Glomerular endothelial cell (primary cell): Measurements from ENCODE around the gene TAF7. TPM values are rescaled to one million over a fixed set of nuclear protein-coding genes. Genes with fewer than 3 reads are reported as not detected.
"Not testable (repeated sequence)": the region's sequence is repeated elsewhere in the genome, so short reads cannot be mapped to it uniquely, and the experiment has no call there.

Experiments
- DNase-seq: peaks from one replicate; pipeline ENCODE4 v3.0.0-alpha.2; 2011; ENCODE audit warnings: low read depth, low spot score; ENCODE audit errors: extremely low read depth
- total RNA-seq: library from RNA; depleted of rRNA; stranded (reverse); fragments of >200 nt; gene quantifications from 2 replicates; pipeline ENCODE4 v1.2.3, GENCODE V29; 2015

TAF7 gene, protein sequence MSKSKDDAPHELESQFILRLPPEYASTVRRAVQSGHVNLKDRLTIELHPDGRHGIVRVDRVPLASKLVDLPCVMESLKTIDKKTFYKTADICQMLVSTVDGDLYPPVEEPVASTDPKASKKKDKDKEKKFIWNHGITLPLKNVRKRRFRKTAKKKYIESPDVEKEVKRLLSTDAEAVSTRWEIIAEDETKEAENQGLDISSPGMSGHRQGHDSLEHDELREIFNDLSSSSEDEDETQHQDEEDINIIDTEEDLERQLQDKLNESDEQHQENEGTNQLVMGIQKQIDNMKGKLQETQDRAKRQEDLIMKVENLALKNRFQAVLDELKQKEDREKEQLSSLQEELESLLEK
- total RNA-seq, result 51.0 and 52.6 TPM in 2 replicates

- DNase-seq, result peak; percentile 89
These were observed at the start of gene TAF7 for GRCh38 chr5:141320225-141321169. TAF7 (minus strand) TSS chr5:141320784; CDS start chr5:141320044, 740 bp downstream.

DNA sequence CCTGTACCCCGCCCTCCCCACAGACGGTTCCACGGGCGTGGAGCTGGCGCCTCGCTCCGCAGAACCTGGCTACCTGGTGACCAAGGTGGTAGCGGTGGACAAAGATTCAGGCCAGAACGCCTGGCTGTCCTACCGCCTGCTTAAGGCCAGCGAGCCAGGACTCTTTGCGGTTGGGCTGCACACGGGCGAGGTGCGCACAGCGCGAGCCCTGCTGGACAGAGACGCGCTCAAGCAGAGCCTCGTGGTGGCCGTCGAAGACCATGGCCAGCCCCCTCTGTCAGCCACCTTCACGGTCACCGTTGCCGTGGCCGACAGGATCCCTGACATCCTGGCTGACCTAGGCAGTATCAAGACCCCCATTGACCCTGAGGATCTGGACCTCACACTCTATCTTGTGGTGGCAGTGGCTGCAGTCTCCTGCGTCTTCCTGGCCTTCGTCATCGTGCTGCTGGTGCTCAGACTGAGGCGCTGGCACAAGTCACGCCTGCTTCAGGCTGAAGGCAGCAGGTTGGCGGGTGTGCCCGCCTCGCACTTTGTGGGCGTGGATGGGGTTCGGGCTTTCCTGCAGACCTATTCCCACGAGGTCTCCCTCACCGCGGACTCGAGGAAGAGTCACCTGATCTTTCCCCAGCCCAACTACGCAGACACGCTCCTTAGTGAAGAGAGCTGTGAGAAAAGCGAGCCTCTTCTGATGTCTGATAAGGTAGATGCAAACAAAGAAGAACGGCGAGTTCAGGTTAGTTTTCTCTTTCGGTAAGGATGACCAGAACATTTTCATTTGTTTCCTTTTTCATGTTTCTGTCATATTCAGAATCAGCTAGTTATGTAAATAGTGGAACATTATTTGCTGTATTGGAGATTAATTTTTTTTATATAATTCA, 45.7 kb upstream of the TAF7 start:
- DNase-seq, result no peak

- no peak for DNase-seq
These were observed 43.5 kb upstream of the TAF7 start, which contains the start of gene PCDHGA5 for GRCh38 chr5:141363952-141364660. PCDHGA5 (plus strand) TSS chr5:141364162; CDS start chr5:141364331, 169 bp downstream.

DNA sequence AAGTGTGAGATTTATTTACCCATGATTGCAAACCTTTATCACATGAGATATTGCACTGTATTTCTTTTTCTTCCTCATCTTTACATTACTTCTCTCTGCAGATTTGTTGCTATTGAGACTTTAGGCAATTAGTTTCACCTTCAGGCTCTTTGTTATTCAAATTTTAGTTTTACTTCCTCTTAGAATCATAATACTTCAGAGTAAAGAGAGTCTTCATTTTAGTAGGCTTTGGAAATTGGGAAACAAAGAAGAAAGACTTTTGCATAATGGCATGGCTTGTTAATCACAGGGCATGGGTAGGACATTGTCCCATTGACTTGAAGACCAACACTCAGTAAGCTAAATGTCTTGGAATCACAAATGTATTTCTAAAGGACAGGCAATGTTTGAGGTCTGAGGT, 42.1 kb upstream of the TAF7 start:
- DNase-seq, result no peak

DNA sequence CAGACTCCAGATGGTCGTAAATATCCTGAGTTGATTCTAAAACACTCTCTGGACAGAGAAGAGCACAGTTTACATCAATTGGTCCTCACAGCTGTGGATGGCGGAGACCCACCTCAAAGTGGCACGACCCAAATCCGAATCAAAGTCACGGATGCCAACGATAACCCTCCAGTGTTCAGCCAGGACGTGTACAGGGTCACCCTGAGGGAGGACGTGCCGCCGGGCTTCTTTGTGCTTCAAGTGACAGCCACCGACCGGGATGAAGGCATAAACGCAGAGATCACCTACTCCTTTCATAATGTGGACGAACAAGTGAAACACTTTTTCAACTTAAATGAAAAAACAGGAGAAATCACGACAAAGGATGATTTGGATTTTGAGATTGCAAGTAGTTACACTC, 40.1 kb upstream of the TAF7 start:
- no peak for DNase-seq

- no peak for DNase-seq
These were observed 39.3 kb upstream of the TAF7 start, which contains the start of gene PCDHGB2 for GRCh38 chr5:141359790-141360426. PCDHGB2 (plus strand) TSS chr5:141359994; CDS start chr5:141360136, 142 bp downstream.

GRCh38 chr5:141356950-141357349, 36.4 kb upstream of the TAF7 start:
- no peak for DNase-seq

- DNase-seq, result no peak
These were observed 35.5 kb upstream of the TAF7 start for GRCh38 chr5:141356133-141356532.

DNA sequence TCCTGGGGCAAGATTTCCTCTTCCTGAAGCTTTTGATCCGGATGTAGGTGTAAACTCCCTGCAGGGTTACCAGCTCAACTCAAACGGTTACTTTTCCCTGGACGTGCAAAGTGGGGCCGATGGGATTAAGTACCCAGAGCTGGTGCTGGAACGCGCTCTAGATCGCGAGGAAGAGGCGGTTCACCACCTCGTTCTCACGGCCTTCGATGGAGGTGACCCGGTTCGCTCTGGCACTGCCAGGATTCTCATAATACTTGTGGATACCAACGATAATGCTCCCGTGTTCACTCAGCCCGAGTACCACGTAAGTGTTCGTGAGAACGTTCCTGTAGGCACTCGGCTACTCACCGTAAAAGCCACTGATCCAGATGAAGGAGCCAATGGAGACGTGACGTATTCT, 35.1 kb upstream of the TAF7 start:
- DNase-seq, result no peak

DNA sequence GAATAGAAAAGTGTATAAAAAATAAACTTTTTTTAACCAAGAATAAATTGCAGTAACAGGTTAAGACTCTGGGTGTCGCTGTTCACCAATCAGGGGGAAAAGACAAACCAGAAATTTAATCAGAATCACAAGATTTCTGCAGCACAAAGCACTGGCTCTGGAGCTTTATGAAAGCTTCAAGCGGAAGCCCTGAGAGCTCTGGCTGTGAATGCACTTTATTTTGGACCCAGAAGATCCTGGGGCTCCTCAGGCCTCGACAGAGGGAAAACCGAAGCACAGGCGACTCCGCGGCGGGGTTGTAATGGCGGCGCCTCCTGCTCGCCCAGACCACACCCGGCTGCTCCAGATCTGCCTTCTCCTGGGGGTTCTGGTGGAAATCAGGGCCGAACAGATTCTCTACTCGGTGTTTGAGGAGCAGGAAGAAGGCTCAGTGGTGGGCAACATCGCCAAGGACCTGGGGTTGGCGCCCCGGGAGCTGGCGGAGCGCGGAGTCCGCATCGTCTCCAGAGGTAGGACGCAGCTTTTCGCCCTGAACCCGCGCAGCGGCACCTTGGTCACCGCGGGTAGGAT, 34.4 kb upstream of the TAF7 start, which contains the start of gene PCDHGA4:
PCDHGA4 (plus strand) TSS at position 122 of the 570 bp plus-strand sequence; CDS start at position 209, 87 bp downstream.
- no peak for DNase-seq

DNA sequence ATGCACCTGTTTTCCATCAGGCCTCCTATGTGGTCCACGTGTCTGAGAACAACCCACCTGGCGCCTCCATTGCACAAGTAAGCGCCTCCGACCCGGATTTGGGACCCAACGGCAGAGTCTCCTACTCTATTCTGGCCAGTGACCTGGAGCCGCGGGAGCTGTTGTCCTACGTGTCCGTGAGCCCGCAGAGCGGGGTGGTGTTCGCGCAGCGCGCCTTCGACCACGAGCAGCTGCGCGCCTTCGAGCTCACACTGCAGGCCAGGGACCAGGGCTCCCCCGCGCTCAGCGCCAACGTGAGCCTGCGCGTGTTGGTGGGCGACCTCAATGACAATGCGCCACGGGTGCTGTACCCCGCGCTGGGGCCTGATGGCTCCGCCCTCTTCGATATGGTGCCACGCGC, 31.0 kb upstream of the TAF7 start:
- no peak for DNase-seq

- no peak for DNase-seq
These were observed 29.5 kb upstream of the TAF7 start, which contains the start of gene PCDHGB1 for GRCh38 chr5:141349917-141350619. PCDHGB1 (plus strand) TSS chr5:141350099; CDS start chr5:141350261, 162 bp downstream.

- DNase-seq, result not testable (repeated sequence)
These were observed 25.4 kb upstream of the TAF7 start for GRCh38 chr5:141346017-141346416.

GRCh38 chr5:141345327-141345726, 24.7 kb upstream of the TAF7 start:
- DNase-seq, result no peak

DNA sequence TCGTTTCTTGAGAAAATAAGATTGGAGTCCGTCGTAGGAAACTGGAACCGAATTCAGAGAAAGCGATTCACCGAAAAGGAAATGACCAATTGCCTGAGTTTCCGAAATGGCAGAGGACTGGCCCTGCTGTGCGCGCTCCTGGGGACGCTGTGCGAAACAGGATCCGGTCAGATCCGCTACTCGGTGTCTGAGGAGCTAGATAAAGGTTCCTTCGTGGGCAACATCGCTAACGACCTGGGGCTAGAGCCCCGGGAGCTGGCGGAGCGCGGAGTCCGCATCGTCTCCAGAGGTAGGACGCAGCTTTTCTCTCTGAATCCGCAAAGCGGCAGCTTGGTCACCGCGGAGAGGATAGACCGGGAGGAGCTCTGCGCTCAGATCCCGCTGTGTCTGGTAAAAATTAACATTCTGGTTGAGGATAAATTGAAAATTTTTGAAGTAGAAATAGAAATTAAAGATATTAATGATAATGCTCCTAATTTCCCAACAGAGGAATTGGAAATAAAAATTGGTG, 23.4 kb upstream of the TAF7 start:
- no peak for DNase-seq

DNA sequence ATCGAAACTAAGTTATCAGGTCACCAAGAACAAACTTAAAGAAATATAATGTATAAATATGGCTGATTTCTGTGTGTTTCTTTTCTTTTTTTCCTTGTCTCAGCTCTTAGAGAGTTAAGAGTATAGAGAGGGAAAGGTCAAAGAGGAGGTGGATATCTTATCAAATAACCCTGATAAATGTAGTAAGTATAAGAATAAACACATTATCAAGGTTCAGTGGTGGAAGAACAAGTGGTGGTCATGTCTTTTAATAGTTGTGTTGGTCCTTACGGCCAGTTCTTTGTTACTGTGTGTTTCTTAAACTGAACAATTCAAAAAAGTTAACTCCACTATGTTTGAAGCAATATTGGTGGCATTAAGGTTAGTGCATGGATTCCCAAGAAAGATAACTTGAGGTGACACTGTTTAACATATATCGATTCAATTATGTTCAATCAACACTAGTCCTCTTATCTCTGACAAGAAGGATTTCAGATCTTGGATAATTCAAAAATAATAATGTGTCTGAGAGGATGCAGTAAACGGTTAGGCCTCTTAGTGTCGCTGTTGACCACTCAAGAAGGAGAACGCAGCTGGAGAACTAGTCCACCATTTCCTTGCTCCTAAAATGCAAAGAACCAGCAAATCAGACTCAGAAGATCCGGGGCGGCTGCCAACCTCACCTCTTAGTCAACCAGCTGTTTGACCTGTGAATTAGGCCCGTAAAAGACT, 22.8 kb upstream of the TAF7 start, which contains the start of gene PCDHGA3:
PCDHGA3 (plus strand) TSS at position 588 of the 711 bp plus-strand sequence. CDS start 205 bp downstream, outside the sequence.
- no peak for DNase-seq

DNA sequence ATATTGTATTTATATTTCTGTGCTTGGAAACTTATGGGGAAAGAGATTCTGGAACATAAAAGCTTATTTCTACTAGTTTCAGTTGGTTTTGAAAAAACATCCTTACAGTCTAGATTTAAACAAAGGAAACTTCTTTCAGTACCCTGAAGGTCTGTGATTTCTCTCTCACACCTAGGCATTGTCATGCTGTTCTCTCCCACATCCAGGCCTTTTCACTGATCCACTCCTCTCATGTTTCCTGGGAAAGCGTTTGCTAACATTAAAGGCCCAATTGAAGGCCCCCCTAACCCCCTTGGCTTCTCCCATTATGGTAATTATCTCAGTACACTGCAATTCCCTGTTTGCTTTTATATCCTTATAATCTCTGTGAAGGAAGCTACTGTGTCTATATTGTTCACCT, 22.2 kb upstream of the TAF7 start:
- DNase-seq, result no peak
